PC-9 (cell line): ENCODE measurements around the gene VWA7. TPM values are rescaled to one million over a fixed set of nuclear protein-coding genes. Genes with fewer than 3 reads are reported as not detected.
A peak's percentile ranks its signal among the peaks of the same experiment; 100 is the strongest.
"Not testable (repeated sequence)": the region's sequence is repeated elsewhere in the genome, so short reads cannot be mapped to it uniquely, and the experiment has no call there.

Source experiments
- BruUV-seq: library from RNA; stranded (reverse); fragments of 400-500 nt; replicated peaks from 2 replicates; lab custom pipeline; 2021; lab: Mats Ljungman, UMichigan
- CTCF ChIA-PET: fragments of 300-600 bp; sonication (Branson Sonifier 250); formaldehyde crosslinking; loops from one replicate; lab custom pipeline; 2022; ENCODE audit warnings: antibody characterized with exemption; lab: Charles Lee
- POLR2A ChIA-PET: fragments of 300-600 bp; sonication (Branson Sonifier 250); formaldehyde crosslinking; loops from one replicate; lab custom pipeline; 2022; ENCODE audit warnings: antibody characterized with exemption; ENCODE audit not compliant: unreplicated experiment; lab: Charles Lee
- DNase-seq, 2 experiments: peaks; one replicate each; pipeline versions ENCODE4 v3.0.0 to v3.0.0-alpha.2; 2015 to 2022; ENCODE audit warnings: mixed read lengths in 1 of 2
- H2AFZ ChIP-seq: fragments of 200-600 bp; sonication (generic); 2 replicates; pipeline ENCODE4 v1.8.1; 2017; ENCODE audit warnings: antibody characterized with exemption
- H3F3A ChIP-seq: fragments of 200-600 bp; sonication (generic); 2 replicates; pipeline ENCODE4 v1.8.1; 2017; ENCODE audit warnings: antibody characterized with exemption, mild to moderate bottlenecking, low read depth; ENCODE audit not compliant: insufficient read depth
- H3K27ac ChIP-seq: fragments of 200-600 bp; sonication (generic); 2 replicates; pipeline ENCODE4 v1.6.1; 2016; ENCODE audit warnings: mixed run types
- H3K27me3 ChIP-seq: fragments of 200-600 bp; sonication (generic); 2 replicates; pipeline ENCODE4 v1.6.1; 2016; ENCODE audit warnings: low read depth, mixed run types; ENCODE audit not compliant: insufficient read depth
- H3K36me3 ChIP-seq: fragments of 200-600 bp; sonication (generic); 2 replicates; pipeline ENCODE4 v1.6.1; 2016; ENCODE audit warnings: low read depth, mixed run types
- H3K4me1 ChIP-seq: fragments of 200-600 bp; sonication (generic); replicated peaks from 2 replicates; pipeline ENCODE4 v1.6.1; 2016; ENCODE audit warnings: mixed run types; ENCODE audit not compliant: insufficient read depth
- H3K4me2 ChIP-seq: fragments of 200-600 bp; sonication (generic); 2 replicates; pipeline ENCODE4 v1.6.1; 2017; ENCODE audit warnings: mixed run types
- H3K4me3 ChIP-seq: fragments of 200-600 bp; sonication (generic); 2 replicates; pipeline ENCODE4 v1.6.1; 2016; ENCODE audit warnings: mixed run types
- H3K79me2 ChIP-seq: fragments of 200-600 bp; sonication (generic); 2 replicates; pipeline ENCODE4 v1.6.1; 2017; ENCODE audit warnings: low read depth, mixed run types
- H3K9me2 ChIP-seq: fragments of 200-600 bp; sonication (generic); 2 replicates; pipeline ENCODE4 v1.8.1; 2017; ENCODE audit warnings: mild to moderate bottlenecking; ENCODE audit not compliant: insufficient read depth
- H3K9me3 ChIP-seq: fragments of 200-600 bp; sonication (generic); 2 replicates; pipeline ENCODE4 v1.8.1; 2016; ENCODE audit warnings: low read depth; ENCODE audit not compliant: insufficient read depth
- H4K20me1 ChIP-seq: fragments of 200-600 bp; sonication (generic); 2 replicates; pipeline ENCODE4 v1.8.1; 2017; ENCODE audit not compliant: insufficient read depth
- EZH2 ChIP-seq: fragments of 200-600 bp; sonication (generic); IDR thresholded peaks from 2 replicates; pipeline ENCODE4 v1.8.0; 2017; ENCODE audit warnings: antibody characterized with exemption, low read depth
- intact Hi-C: fragments of 100-400 bp; cut with micrococcal nuclease; formaldehyde crosslinking; loops from one replicate; pipeline ENCODE4 v1.10.0; 2022; ENCODE audit not compliant: unreplicated experiment
- total RNA-seq: library from RNA; stranded (reverse); gene quantifications from 2 replicates; pipeline ENCODE4 v1.2.3, GENCODE V29; 2021
- TF ChIP-seq, protein P1 (sequence below): fragments of 200-600 bp; sonication (generic); conservative IDR thresholded peaks from 2 replicates; pipeline ENCODE4 v1.6.1; 2017; ENCODE audit warnings: mixed run types, antibody characterized with exemption, mild to moderate bottlenecking, moderate library complexity

The VWA7 gene
- total RNA-seq, 1 experiment from 2014 or later = 6.0 TPM

DNA sequence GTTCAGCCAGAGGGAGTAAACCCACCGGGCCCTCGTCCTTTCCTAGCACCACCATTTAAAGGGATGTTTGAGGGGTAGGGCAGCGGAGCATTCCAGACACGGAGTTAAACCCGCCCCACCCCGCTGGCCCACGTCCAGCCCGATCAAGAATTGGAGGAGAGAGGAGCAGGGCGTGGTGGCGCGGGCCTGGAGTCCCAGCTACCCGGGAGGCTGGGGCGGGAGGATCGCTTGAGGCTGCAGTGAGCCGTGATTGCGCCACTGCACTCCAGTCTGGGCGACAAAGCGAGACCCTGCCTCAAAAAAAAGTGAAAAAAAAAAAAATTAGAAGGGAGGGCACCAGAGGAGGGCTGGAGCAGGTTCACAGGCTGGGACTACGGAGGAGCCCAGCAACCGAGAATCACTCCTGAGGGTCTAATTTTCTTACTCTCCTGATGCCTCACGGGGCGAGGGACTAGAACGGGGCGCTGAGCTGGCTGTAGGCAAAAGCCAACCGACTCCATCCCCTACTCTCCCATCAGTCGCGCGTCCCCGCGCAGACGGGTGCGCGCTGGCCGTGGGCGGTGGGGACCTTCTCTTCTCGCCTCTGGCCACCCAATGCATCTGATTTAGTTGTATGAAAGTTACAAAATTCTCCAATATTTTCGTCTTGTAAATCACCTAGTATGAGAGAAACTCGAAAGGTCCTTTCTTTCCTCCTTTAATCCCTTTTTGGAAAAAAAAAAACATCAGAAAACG lies 44.3 kb upstream of the VWA7 start:
- ChIA-PET CTCF (no interaction called here), POLR2A (interaction anchor here (0.5 to 0.6 kb wide), 2 partner anchors 517 to 1148 kb away, joined by 10 to 12 read pairs; no protein-coding TSS in a partner anchor)
- Histone ChIP-seq H3K79me2 (peaks cover 69% of the 10 kb centered on the region), H3K27me3 (no peaks in the 10 kb centered on the region), H2AFZ (peak overlapping the region; percentile 78; the same call in 1 of the 2 replicates), H3K36me3 (no peaks in the 10 kb centered on the region), H3K27ac (peak overlapping the region; percentile 98), H3K4me2 (peak overlapping the region; percentile 98), H3K4me1 (peaks cover 69% of the 10 kb centered on the region), H4K20me1 (peaks cover 19% of the 10 kb centered on the region), H3K9me3 (no peaks in the 10 kb centered on the region), H3K9me2 (no peaks in the 10 kb centered on the region), H3F3A (peaks cover 89% of the 10 kb centered on the region), H3K4me3 (peak overlapping the region; percentile 81)
- BruUV-seq = TSS peak; percentile 60
- DNase-seq = peak; percentile 55 to 85
- TF ChIP-seq EZH2 = no peak
- TF ChIP-seq, protein P1, sequence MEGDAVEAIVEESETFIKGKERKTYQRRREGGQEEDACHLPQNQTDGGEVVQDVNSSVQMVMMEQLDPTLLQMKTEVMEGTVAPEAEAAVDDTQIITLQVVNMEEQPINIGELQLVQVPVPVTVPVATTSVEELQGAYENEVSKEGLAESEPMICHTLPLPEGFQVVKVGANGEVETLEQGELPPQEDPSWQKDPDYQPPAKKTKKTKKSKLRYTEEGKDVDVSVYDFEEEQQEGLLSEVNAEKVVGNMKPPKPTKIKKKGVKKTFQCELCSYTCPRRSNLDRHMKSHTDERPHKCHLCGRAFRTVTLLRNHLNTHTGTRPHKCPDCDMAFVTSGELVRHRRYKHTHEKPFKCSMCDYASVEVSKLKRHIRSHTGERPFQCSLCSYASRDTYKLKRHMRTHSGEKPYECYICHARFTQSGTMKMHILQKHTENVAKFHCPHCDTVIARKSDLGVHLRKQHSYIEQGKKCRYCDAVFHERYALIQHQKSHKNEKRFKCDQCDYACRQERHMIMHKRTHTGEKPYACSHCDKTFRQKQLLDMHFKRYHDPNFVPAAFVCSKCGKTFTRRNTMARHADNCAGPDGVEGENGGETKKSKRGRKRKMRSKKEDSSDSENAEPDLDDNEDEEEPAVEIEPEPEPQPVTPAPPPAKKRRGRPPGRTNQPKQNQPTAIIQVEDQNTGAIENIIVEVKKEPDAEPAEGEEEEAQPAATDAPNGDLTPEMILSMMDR = no peak
- intact Hi-C loops = loop anchor here (10.0 kb wide), 2 partner anchors 277 to 1153 kb away; partner anchors contain the start of genes ATP6V1G2, DDX39B and NFKBIL1

DNA sequence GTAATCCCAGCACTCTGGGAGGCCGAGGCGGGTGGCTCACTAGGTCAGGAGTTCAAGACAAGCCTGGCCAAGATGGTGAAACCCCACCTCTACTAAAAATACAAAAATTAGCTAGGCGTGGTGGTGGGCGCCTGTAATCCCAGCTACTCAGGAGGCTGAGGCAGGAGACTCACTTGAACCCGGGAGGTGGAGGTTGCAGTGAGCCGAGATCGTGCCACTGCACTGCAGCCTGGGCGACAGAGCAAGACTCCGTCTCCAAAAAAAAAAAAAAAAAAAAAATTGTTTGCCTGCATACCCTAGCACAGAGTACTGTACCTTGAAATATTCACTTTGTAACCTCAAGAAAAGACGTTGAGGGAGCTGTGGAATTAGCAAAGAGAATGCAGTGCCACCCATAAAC lies 43.3 kb upstream of the VWA7 start:
- H3K36me3 ChIP-seq, POLR2A ChIA-PET, BruUV-seq, H3K27me3 ChIP-seq, H3K9me3 ChIP-seq, H2AFZ ChIP-seq, DNase-seq, H3K9me2 ChIP-seq: not testable (repeated sequence)
- Histone ChIP-seq H3K4me1 (peaks cover 59% of the 10 kb centered on the region), H3F3A (peaks cover 79% of the 10 kb centered on the region), H3K27ac (peak overlapping the region; percentile 98), H3K4me3 (peak overlapping the region; percentile 81; the same call in 1 of the 2 replicates), H3K4me2 (peak overlapping the region; percentile 98), H3K79me2 (peaks cover 72% of the 10 kb centered on the region), H4K20me1 (peaks cover 19% of the 10 kb centered on the region)
- intact Hi-C loops = loop anchor here (10.0 kb wide), 2 partner anchors 276 to 1154 kb away; partner anchors contain the start of genes ATP6V1G2, DDX39B and NFKBIL1
- CTCF ChIA-PET = interaction anchor here (0.7 kb wide), 1 partner anchor 42 kb away, joined by 4 read pairs; the partner anchor contains the start of gene NEU1

DNA sequence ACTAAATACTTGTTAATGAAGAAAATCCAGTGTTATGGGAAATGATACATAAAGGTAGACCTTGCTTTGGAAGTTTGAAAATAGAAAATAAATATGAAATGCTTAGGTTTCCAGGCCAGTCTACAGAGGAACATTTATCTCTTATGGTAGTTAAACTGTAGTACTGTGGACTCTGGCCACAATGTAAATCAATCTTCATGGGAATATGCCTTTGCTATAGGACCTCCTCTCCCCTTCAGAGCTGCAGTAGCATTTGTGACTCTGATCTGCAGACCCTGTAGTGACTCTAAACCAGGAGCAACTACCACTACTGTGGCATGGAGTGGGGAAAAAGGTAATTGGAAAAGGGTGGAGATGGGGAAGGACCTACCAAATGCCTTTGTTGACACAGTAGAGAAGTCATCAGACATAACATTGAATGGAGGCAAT lies 42.8 kb upstream of the VWA7 start:
- H3K79me2 ChIP-seq = peaks cover 72% of the 10 kb centered on the region
- POLR2A ChIA-PET = interaction anchor here (0.6 to 0.7 kb wide), 2 partner anchors 81 to 108 kb away, joined by 8 to 14 read pairs; no protein-coding TSS in a partner anchor

DNA sequence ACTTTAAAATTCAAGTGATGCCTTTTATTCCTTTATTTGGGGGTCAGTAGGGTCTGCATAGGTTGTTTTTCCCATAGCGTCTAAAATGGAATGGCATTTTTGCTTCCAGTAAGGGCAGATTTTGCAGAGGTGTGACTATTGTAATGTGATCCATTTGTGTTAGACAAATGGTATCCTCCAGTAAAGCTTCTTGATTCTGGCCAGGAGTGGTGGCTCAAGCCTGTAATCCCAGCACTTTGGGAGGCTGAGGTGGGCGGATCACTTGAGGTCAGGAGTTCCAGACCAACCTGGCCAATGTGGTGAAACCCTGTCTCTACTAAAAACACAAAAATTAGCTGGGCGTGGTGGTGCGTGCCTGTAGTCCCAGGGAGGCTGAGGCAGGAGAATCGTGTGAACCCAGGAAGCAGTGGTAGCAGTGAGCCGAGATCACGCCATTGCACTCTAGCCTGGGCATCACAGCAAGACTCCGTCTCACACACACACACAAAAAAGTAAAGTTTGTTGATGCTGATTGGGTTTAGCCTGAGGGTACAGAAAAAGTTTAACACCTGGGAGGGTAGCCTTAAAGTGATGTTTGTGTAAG lies 40.9 kb upstream of the VWA7 start:
- peaks cover 71% of the 10 kb centered on the region for H3F3A ChIP-seq
- BruUV-seq, CTCF ChIA-PET, H3K36me3 ChIP-seq, H2AFZ ChIP-seq, intact Hi-C loops, H3K9me2 ChIP-seq, H3K27me3 ChIP-seq, H3K9me3 ChIP-seq: not testable (repeated sequence)
- H4K20me1 ChIP-seq = peaks cover 19% of the 10 kb centered on the region
- peaks cover 45% of the 10 kb centered on the region for H3K4me1 ChIP-seq
- H3K79me2 ChIP-seq = peaks cover 65% of the 10 kb centered on the region
- peak overlapping the region; percentile 81 for H3K4me3 ChIP-seq
- POLR2A ChIA-PET = interaction anchor here (0.7 to 1.0 kb wide), 3 partner anchors 17 to 220 kb away, joined by 3 to 4 read pairs (median 3); partner anchors contain the start of gene CLIC1
- H3K4me2 ChIP-seq = peak overlapping the region; percentile 98
- DNase-seq = peak; percentile 53 to 55
- H3K27ac ChIP-seq = peak overlapping the region; percentile 98

More for the DNA sequence above, 42.8 kb upstream of the VWA7 start:
- intact Hi-C loops = loop anchor here (10.0 kb wide), 2 partner anchors 275 to 1155 kb away; partner anchors contain the start of genes ATP6V1G2, DDX39B and NFKBIL1
- Histone ChIP-seq H3F3A (peaks cover 75% of the 10 kb centered on the region), H3K36me3 (no peaks in the 10 kb centered on the region), H3K4me3 (peak overlapping the region; percentile 81), H3K4me1 (peaks cover 53% of the 10 kb centered on the region), H3K27ac (peak overlapping the region; percentile 98), H3K9me2 (no peaks in the 10 kb centered on the region), H3K27me3 (no peaks in the 10 kb centered on the region), H3K9me3 (no peaks in the 10 kb centered on the region), H4K20me1 (peaks cover 19% of the 10 kb centered on the region), H3K4me2 (peak overlapping the region; percentile 98), H2AFZ (no peak overlapping the region)
- CTCF ChIA-PET = interaction anchor here (0.6 to 0.7 kb wide), 2 partner anchors 43 to 126 kb away, joined by 3 to 4 read pairs; partner anchors contain the start of genes CFB and NEU1
- TF ChIP-seq, protein P1 = no peak
- no peak for TF ChIP-seq EZH2
- BruUV-seq = no TSS peak
- no peak for DNase-seq

DNA sequence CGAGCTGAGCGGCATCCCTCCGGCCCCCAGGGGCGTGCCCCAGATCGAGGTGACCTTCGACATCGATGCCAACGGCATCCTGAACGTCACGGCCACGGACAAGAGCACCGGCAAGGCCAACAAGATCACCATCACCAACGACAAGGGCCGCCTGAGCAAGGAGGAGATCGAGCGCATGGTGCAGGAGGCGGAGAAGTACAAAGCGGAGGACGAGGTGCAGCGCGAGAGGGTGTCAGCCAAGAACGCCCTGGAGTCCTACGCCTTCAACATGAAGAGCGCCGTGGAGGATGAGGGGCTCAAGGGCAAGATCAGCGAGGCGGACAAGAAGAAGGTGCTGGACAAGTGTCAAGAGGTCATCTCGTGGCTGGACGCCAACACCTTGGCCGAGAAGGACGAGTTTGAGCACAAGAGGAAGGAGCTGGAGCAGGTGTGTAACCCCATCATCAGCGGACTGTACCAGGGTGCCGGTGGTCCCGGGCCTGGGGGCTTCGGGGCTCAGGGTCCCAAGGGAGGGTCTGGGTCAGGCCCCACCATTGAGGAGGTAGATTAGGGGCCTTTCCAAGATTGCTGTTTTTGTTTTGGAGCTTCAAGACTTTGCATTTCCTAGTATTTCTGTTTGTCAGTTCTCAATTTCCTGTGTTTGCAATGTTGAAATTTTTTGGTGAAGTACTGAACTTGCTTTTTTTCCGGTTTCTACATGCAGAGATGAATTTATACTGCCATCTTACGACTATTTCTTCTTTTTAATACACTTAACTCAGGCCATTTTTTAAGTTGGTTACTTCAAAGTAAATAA lies 40.2 kb upstream of the VWA7 start:
- peak overlapping the region; percentile 98; the same call in 1 of the 2 replicates for H3K27ac ChIP-seq
- BruUV-seq = TSS peak; percentile 38

More for the DNA sequence above, 40.2 kb upstream of the VWA7 start:
- H3K9me2 ChIP-seq, CTCF ChIA-PET, H3K27me3 ChIP-seq, H3K9me3 ChIP-seq, intact Hi-C loops, H2AFZ ChIP-seq, DNase-seq, H3K36me3 ChIP-seq: not testable (repeated sequence)
- peaks cover 64% of the 10 kb centered on the region for H3K79me2 ChIP-seq
- H4K20me1 ChIP-seq = peaks cover 19% of the 10 kb centered on the region
- peaks cover 38% of the 10 kb centered on the region for H3K4me1 ChIP-seq
- POLR2A ChIA-PET = interaction anchor here (0.7 kb wide), 1 partner anchor 219 kb away, joined by 3 read pairs; no protein-coding TSS in a partner anchor
- H3F3A ChIP-seq = peaks cover 65% of the 10 kb centered on the region
- H3K4me3 ChIP-seq = peak overlapping the region; percentile 81
- peak overlapping the region; percentile 98 for H3K4me2 ChIP-seq
